Transverse colon (tissue), 3 donors: ENCODE measurements around the gene COL4A1.

Experiments used
- CTCF ChIP-seq, 5 experiments: fragments of 200-600 bp in 3 of 5; fragments of 450-650 bp in 2 of 5; sonication (generic) in 3 of 5; IDR thresholded peaks; 1 replicate in 2 of 5; 2 replicates in 3 of 5; pipeline ENCODE4 v1.5.1; 2016 to 2017; ENCODE audit warnings: antibody characterized with exemption in 5 of 5, inconsistent platforms in 3 of 5, mild to moderate bottlenecking in 2 of 5, moderate library complexity in 1 of 5
- EP300 ChIP-seq: sonication (generic); formaldehyde crosslinking; IDR thresholded peaks from one replicate; pipeline ENCODE4 v1.6.1; 2017; ENCODE audit warnings: antibody characterized with exemption, low read depth
- POLR2A ChIP-seq: fragments of 450-650 bp; IDR thresholded peaks from one replicate; pipeline ENCODE4 v1.6.1; 2016; ENCODE audit warnings: antibody characterized with exemption, mild to moderate bottlenecking, moderate library complexity

- TF ChIP-seq CTCF (IDR thresholded peaks at IDR 0.05) = no peak
- TF ChIP-seq POLR2A = no peak
- no peak for TF ChIP-seq EP300
Observed at GRCh38 chr13:110168999-110169933, 137.7 kb downstream of the COL4A1 start.
